ENCODE measurements around the gene EPS8L1. TPM values are rescaled to one million over a fixed set of nuclear protein-coding genes. Genes with fewer than 3 reads are reported as not detected.

Gene EPS8L1
- total RNA-seq, 1 experiment from 2014 or later: 75.8 TPM

- Histone ChIP-seq H2AFZ (ENCODE audit: low read length) (no peak overlapping the region), H3K9me3 (ENCODE audit: low read length) (no peaks in the 10 kb centered on the region), H3K79me2 (ENCODE audit: low read length) (no peaks in the 10 kb centered on the region), H4K20me1 (ENCODE audit: low read length) (no peaks in the 10 kb centered on the region), H3K27me3 (ENCODE audit: low read length) (no peaks in the 10 kb centered on the region), H3K4me2 (ENCODE audit: low read length) (no peak overlapping the region), H3K9ac (ENCODE audit: low read length) (no peak overlapping the region), H3K9me2 (replicated peaks; ENCODE audit: low read length) (no peaks in the 10 kb centered on the region), H3K27ac (ENCODE audit: low read length) (no peak overlapping the region), H3K4me1 (ENCODE audit: insufficient read depth, low read length) (no peaks in the 10 kb centered on the region), H3F3A (ENCODE audit: low read length, unreplicated experiment) (no peaks in the 10 kb centered on the region), H3K36me3 (ENCODE audit: low read depth, low read length) (peaks cover 40% of the 10 kb centered on the region), H3K4me3 (ENCODE audit: low read length) (no peak overlapping the region)
- ATAC-seq (no peak), DNase-seq (no peak)
- TF ChIP-seq EZH2 (IDR thresholded peaks at IDR 0.05; ENCODE audit: low read length, unreplicated experiment): no peak
- TF ChIP-seq EZH2phosphoT487 (IDR thresholded peaks at IDR 0.05; ENCODE audit: borderline replicate concordance, low read length): no peak
- no peak for TF ChIP-seq CTCF (conservative IDR thresholded peaks at IDR 0.05; ENCODE audit: low read depth, low read length)
- CTCF ChIA-PET: no interaction called here
- POLR2A ChIA-PET (ENCODE audit: unreplicated experiment): no interaction called here
- BruUV-seq (replicated peaks): no TSS peak
- intact Hi-C loops (cut with micrococcal nuclease): no loop called here
Measured at GRCh38 chr19:55042344-55042678, 33.4 kb upstream of the EPS8L1 start.

- H3K4me2 ChIP-seq (ENCODE audit: low read length): no peak overlapping the region
- ChIA-PET CTCF (no interaction called here), POLR2A (ENCODE audit: unreplicated experiment) (no interaction called here)
- TF ChIP-seq EZH2 (IDR thresholded peaks at IDR 0.05; ENCODE audit: low read length, unreplicated experiment): no peak
- no peak for TF ChIP-seq EZH2phosphoT487 (IDR thresholded peaks at IDR 0.05; ENCODE audit: borderline replicate concordance, low read length)
- TF ChIP-seq CTCF (conservative IDR thresholded peaks at IDR 0.05; ENCODE audit: low read depth, low read length): no peak
- no peaks in the 10 kb centered on the region for H3K9me2 ChIP-seq (replicated peaks; ENCODE audit: low read length)
- no peak overlapping the region for H3K27ac ChIP-seq (ENCODE audit: low read length)
- H3K9ac ChIP-seq (ENCODE audit: low read length): no peak overlapping the region
- no peaks in the 10 kb centered on the region for H3F3A ChIP-seq (ENCODE audit: low read length, unreplicated experiment)
- H3K79me2 ChIP-seq (ENCODE audit: low read length): no peaks in the 10 kb centered on the region
- no peak overlapping the region for H3K4me3 ChIP-seq (ENCODE audit: low read length)
- no peaks in the 10 kb centered on the region for H4K20me1 ChIP-seq (ENCODE audit: low read length)
- DNase-seq (no peak), ATAC-seq (no peak)
- BruUV-seq (replicated peaks): no TSS peak
- no peaks in the 10 kb centered on the region for H3K27me3 ChIP-seq (ENCODE audit: low read length)
- intact Hi-C loops (cut with micrococcal nuclease): no loop called here
- H3K4me1 ChIP-seq (ENCODE audit: insufficient read depth, low read length): no peaks in the 10 kb centered on the region
- H3K9me3 ChIP-seq (ENCODE audit: low read length): no peaks in the 10 kb centered on the region
- H2AFZ ChIP-seq (ENCODE audit: low read length): no peak overlapping the region
- H3K36me3 ChIP-seq (ENCODE audit: low read depth, low read length): peaks cover 44% of the 10 kb centered on the region
Measured at GRCh38 chr19:55042688-55043087, 33.0 kb upstream of the EPS8L1 start.

GRCh38 chr19:55044286-55044685 is 31.4 kb upstream of the EPS8L1 start:
- TF ChIP-seq EZH2phosphoT487 (IDR thresholded peaks at IDR 0.05; ENCODE audit: borderline replicate concordance, low read length) (no peak), CTCF (conservative IDR thresholded peaks at IDR 0.05; ENCODE audit: low read depth, low read length) (no peak), EZH2 (IDR thresholded peaks at IDR 0.05; ENCODE audit: low read length, unreplicated experiment) (no peak)
- BruUV-seq (replicated peaks): no TSS peak
- intact Hi-C loops (cut with micrococcal nuclease): no loop called here
- POLR2A ChIA-PET (ENCODE audit: unreplicated experiment): no interaction called here
- no peak overlapping the region for H2AFZ ChIP-seq (ENCODE audit: low read length)
- peaks cover 52% of the 10 kb centered on the region for H3K36me3 ChIP-seq (ENCODE audit: low read depth, low read length)
- ATAC-seq: no peak
- H3K4me2 ChIP-seq (ENCODE audit: low read length): no peak overlapping the region
- no peak overlapping the region for H3K4me3 ChIP-seq (ENCODE audit: low read length)
- no peak for DNase-seq
- H3K27ac ChIP-seq (ENCODE audit: low read length): no peak overlapping the region
- CTCF ChIA-PET: no interaction called here
- no peaks in the 10 kb centered on the region for H3K4me1 ChIP-seq (ENCODE audit: insufficient read depth, low read length)
- H4K20me1 ChIP-seq (ENCODE audit: low read length): no peaks in the 10 kb centered on the region
- H3K79me2 ChIP-seq (ENCODE audit: low read length): no peaks in the 10 kb centered on the region
- no peak overlapping the region for H3K9ac ChIP-seq (ENCODE audit: low read length)
- no peaks in the 10 kb centered on the region for H3F3A ChIP-seq (ENCODE audit: low read length, unreplicated experiment)
- H3K9me2 ChIP-seq (replicated peaks; ENCODE audit: low read length): no peaks in the 10 kb centered on the region
- no peaks in the 10 kb centered on the region for H3K27me3 ChIP-seq (ENCODE audit: low read length)
- H3K9me3 ChIP-seq (ENCODE audit: low read length): no peaks in the 10 kb centered on the region
